ENCODE measurements around the gene ISG20L2. TPM values are rescaled to one million over a fixed set of nuclear protein-coding genes. Genes with fewer than 3 reads are reported as not detected.

ISG20L2 gene
- total RNA-seq, 6 donors from 2014 or later: 10.8 to 38.8 (median 22.9) TPM

- peaks cover 10 to 35% (median 27%) of the 10 kb centered on the region in 4 donors for H3K36me3 ChIP-seq
- H3K27ac ChIP-seq: peak overlapping the region in 3 of 4 donors; percentile 44 to 99 (median 98)
- ATAC-seq (ENCODE audit: low FRiP score in 2 of 2): no peak
- H3K9me3 ChIP-seq: no peaks in the 10 kb centered on the region
- WGBS, 2 donors: 72 to 74% methylated on average over 5 of the region's 12 CpGs
- peaks cover 53 to 73% (median 58%) of the 10 kb centered on the region in 4 donors for H3K4me1 ChIP-seq
- no peaks in the 10 kb centered on the region for H3K27me3 ChIP-seq
- no peak for DNase-seq
- no peak overlapping the region for H3K4me3 ChIP-seq
- TF ChIP-seq POLR2AphosphoS5 (IDR thresholded peaks at IDR 0.05): no peak
- no peak for TF ChIP-seq CTCF (IDR thresholded peaks at IDR 0.05)
- no peak for TF ChIP-seq EP300 (IDR thresholded peaks at IDR 0.05)
- TF ChIP-seq POLR2A (IDR thresholded peaks at IDR 0.05): no peak
Observed at GRCh38 chr1:156744344-156744743, 15.8 kb upstream of the ISG20L2 start.

GRCh38 chr1:156743367-156744302 lies 15.1 kb upstream of the ISG20L2 start:
- Histone ChIP-seq H3K9me3 (no peaks in the 10 kb centered on the region), H3K27ac (peak overlapping the region in 1 of 4 donors; percentile 99)
- 83 to 86% methylated on average over 12 of the region's 14 CpGs for WGBS, 2 donors

GRCh38 chr1:156742801-156743200 lies 14.2 kb upstream of the ISG20L2 start:
- WGBS, 2 donors: 95 to 97% methylated on average over 4 of the region's 4 CpGs
- Histone ChIP-seq H3K27ac (peak overlapping the region in 1 of 4 donors; percentile 89), H3K4me3 (no peak overlapping the region), H3K36me3 (peaks cover 10 to 38% (median 32%) of the 10 kb centered on the region in 4 donors), H3K4me1 (peaks cover 39 to 57% (median 43%) of the 10 kb centered on the region in 4 donors), H3K9me3 (no peaks in the 10 kb centered on the region), H3K27me3 (no peaks in the 10 kb centered on the region)
- no peak for TF ChIP-seq CTCF (IDR thresholded peaks at IDR 0.05)
- no peak for TF ChIP-seq POLR2AphosphoS5 (IDR thresholded peaks at IDR 0.05)
- ATAC-seq (ENCODE audit: low FRiP score in 2 of 2) (no peak), DNase-seq (no peak)

More at GRCh38 chr1:156743367-156744302, 15.1 kb upstream of the ISG20L2 start:
- ATAC-seq (ENCODE audit: low FRiP score in 2 of 2) (no peak), DNase-seq (no peak)
- TF ChIP-seq POLR2AphosphoS5 (IDR thresholded peaks at IDR 0.05) (no peak), POLR2A (IDR thresholded peaks at IDR 0.05) (no peak), CTCF (IDR thresholded peaks at IDR 0.05) (no peak), EP300 (IDR thresholded peaks at IDR 0.05) (no peak)
- Histone ChIP-seq H3K36me3 (peaks cover 10 to 35% (median 27%) of the 10 kb centered on the region in 4 donors), H3K4me3 (no peak overlapping the region), H3K27me3 (no peaks in the 10 kb centered on the region), H3K4me1 (peaks cover 48 to 65% (median 51%) of the 10 kb centered on the region in 4 donors)

GRCh38 chr1:156742017-156742416 lies 13.5 kb upstream of the ISG20L2 start:
- no peaks in the 10 kb centered on the region for H3K27me3 ChIP-seq
- H3K27ac ChIP-seq: peak overlapping the region in 3 of 4 donors; percentile 83 to 89 (median 85)
- H3K4me1 ChIP-seq: peaks cover 33 to 49% (median 37%) of the 10 kb centered on the region in 4 donors
- ATAC-seq (ENCODE audit: low FRiP score in 2 of 2) (no peak), DNase-seq (no peak)
- WGBS, 2 donors: 80 to 87% methylated on average over 3 of the region's 3 CpGs
- peaks cover 10 to 46% (median 37%) of the 10 kb centered on the region in 4 donors for H3K36me3 ChIP-seq
- H3K9me3 ChIP-seq: no peaks in the 10 kb centered on the region
- H3K4me3 ChIP-seq: no peak overlapping the region
- TF ChIP-seq POLR2A (IDR thresholded peaks at IDR 0.05) (no peak), EP300 (IDR thresholded peaks at IDR 0.05) (no peak)

- H3K4me1 ChIP-seq: peaks cover 30 to 44% (median 34%) of the 10 kb centered on the region in 4 donors
- 49 to 50% methylated on average over 8 of the region's 8 CpGs for whole genome bisulfite sequencing, 2 donors
- ATAC-seq (ENCODE audit: low FRiP score in 2 of 2): no peak
Observed at GRCh38 chr1:156741481-156741983, 13.0 kb upstream of the ISG20L2 start.

More at GRCh38 chr1:156741481-156741983, 13.0 kb upstream of the ISG20L2 start:
- Histone ChIP-seq H3K36me3 (peaks cover 10 to 51% (median 38%) of the 10 kb centered on the region in 4 donors), H3K9me3 (no peaks in the 10 kb centered on the region), H3K27ac (peak overlapping the region; percentile 77 to 89 (median 84)), H3K4me3 (peak overlapping the region in 3 of 4 donors; percentile 65 to 74 (median 73)), H3K27me3 (no peaks in the 10 kb centered on the region)
- DNase-seq: no peak
- TF ChIP-seq POLR2A (IDR thresholded peaks at IDR 0.05) (peak in 1 of 4 donors; percentile 2), POLR2AphosphoS5 (IDR thresholded peaks at IDR 0.05) (no peak)
